Esophagus muscularis mucosa (tissue), 3 donors: ENCODE results near the gene AAK1.

Source experiments
- CTCF ChIP-seq, 3 experiments: fragments of 200-600 bp in 2 of 3; fragments of 450-650 bp in 1 of 3; sonication (generic) in 2 of 3; IDR thresholded peaks; one replicate each; pipeline ENCODE4 v1.5.1; 2017 to 2019; ENCODE audit warnings: antibody characterized with exemption in 3 of 3, mild to moderate bottlenecking in 2 of 3, moderate library complexity in 1 of 3
- POLR2A ChIP-seq: fragments of 450-650 bp; IDR thresholded peaks from one replicate; pipeline ENCODE4 v1.6.1; 2017; ENCODE audit warnings: antibody characterized with exemption, moderate library complexity, mild to moderate bottlenecking, low read depth
- POLR2AphosphoS5 ChIP-seq, 2 donors: sonication (generic); formaldehyde crosslinking; IDR thresholded peaks; one replicate each; pipeline ENCODE4 v1.6.1; 2017; ENCODE audit warnings: antibody characterized with exemption in 2 of 2

GRCh38 chr2:69682525-69682924, 39.0 kb upstream of the AAK1 start:
- TF ChIP-seq CTCF (IDR thresholded peaks at IDR 0.05) (no peak), POLR2AphosphoS5 (IDR thresholded peaks at IDR 0.05) (no peak), POLR2A (no peak)
